Activated T-cell treated with anti-CD3 and anti-CD28 coated beads for 1 hour (primary cell): ENCODE data around the gene PIRT.

Experiments
- DNase-seq: peaks from one replicate; pipeline ENCODE4 v3.0.0-alpha.2; 2020; ENCODE audit warnings: low read depth

PIRT gene

DNA sequence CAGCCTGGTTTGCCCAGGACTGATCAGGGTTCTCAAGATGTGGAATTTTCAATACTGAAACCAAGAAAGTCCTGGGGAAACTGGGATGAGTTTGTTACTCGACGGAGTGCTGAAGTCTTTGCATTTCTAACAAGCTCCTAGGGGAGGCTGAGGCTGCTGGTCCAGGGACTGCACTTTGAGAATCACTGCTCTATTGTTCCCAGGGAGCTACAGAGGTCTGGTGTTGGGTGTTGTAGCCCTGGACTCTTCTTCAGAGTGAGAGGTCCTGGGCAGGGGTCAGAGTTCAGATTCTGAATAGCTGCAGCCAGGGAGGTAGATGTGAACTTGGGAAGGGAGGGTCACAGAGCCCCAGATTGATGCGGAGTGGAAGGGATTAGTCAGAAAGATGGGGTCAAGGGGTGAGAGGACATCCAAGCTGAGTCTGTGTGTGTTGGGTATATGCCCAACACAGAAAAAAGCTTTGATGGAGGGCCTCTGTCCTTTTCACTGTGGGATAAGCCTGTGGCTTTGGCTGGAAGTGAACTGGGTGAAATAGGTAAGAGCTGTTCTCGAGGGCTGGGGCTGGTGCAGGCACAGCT is 48.1 kb downstream of the PIRT start:
- no peak for DNase-seq

DNA sequence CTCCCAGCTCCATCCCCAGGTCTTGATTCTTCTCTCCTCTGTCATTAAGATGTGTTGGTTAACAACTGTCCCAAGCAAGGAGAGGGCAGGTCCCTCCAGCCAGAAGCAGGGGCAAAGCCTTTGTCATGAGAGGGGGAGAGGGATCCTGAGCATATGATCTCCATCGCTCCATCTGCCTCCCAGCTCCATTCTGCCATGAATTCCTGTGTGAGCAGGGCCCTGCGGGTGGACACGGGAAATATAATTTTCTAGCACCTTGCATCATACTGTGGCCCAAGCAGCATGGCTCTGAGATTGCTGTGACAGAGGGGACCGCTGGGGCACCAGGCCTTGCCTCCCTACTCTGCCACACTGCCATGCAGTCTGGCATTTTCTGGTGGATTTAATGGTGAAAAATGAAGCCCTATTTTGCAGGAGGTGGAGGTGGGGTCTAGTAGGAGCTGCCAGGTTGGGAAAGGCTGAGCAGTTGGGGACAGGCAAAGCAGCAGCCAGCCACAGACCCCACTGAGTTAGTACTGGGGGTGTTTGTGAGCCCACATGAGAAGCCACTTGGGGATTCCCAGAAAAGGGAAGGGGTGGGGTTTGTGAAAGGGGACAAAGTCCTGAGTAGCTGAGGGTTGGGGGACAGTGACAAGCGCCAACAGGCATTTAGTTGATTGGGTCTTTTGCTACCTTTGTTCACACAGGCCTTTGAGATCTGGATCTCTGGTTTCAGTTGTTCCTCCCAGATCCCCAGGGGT is 50.4 kb downstream of the PIRT start:
- no peak for DNase-seq

DNA sequence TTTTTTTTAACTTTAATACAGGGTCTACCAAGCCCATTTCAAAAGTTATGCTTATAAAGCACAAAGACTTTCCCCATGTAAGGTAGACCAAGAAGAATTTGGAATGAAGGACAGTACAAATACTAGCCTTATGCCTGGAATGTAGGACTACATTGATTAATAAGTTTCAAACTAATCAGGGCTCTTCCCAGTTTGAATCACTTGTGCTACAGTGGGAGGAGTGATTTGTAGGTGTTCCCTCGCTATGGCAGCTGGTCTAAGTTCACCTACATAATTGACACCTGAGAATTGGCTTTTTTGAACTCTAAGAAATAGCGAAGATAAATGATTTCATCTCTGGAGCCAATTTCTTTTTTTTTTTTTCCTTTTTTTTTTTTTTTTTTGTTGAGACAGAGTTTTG is 52.6 kb downstream of the PIRT start:
- DNase-seq = no peak

DNA sequence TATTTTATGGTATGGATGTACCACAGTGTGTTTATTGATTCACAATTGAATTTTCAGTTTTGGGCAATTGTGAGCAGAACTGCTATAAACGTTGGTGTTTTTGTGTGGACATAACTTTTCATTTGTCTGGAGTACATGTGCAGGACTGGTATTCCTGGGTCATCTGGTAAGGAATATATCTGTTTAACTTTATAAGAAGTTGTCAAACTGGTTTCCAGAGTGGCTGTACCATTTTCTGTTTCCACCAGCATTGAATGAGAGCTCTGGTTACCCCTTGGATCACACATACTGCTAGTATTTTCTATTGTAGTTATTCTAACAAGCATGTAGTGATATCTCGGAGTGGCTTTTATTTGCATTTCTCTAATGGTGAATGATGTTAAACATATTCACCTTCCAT is 58.3 kb downstream of the PIRT start:
- no peak for DNase-seq

DNA sequence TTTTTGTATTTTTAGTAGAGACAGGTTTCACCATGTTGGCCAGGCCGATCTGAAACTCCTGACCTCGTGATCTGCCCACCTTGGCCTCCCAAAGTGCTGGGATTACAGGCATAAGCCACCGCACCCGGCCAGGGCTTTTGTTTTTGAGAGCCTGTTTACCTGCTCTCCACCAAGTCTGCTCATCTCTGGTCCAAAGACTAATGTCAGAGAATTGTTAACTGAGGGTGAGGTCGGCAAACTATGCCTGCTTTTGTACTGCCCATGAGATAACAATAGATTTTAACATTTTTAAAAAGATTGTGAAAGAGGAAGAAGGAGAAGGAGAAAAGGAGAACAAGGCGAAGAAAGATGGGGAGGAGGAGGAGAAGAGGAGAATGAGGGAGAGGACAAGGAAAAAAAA is 60.0 kb downstream of the PIRT start:
- DNase-seq = no peak

DNA sequence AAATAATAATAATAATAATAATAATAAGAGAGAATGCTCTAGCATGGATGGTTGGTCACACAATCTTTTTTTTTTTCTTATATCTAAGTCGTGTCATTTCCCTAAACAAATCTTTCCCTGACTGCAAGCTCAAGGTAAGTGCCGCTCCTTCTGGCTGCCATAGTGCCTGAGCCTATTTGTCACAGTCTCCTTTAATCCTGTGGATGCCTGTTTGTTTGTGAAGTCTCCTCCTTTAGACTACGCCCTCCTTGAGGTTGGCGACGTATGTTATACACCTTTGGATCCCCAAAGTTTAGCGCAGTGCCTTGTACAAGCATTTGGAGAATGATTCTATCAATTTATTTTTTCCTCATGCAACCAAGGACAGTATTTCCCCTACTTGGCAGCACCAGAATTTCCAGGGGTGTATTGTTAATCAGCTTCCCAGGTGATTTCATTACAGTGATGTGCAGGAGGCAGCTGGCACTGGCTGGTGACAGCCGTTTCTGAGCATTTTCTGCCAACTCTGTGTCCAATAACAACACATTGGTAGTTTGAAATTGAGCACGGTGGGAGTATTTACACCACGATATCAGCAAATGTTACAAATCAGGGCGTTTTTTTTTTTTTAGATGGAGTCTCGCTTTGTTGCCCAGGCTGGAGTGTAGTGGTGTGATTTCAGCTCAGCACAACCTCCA is 60.6 kb downstream of the PIRT start:
- no peak for DNase-seq

- no peak for DNase-seq
These were observed 61.5 kb downstream of the PIRT start for GRCh38 chr17:10776381-10776780.

DNA sequence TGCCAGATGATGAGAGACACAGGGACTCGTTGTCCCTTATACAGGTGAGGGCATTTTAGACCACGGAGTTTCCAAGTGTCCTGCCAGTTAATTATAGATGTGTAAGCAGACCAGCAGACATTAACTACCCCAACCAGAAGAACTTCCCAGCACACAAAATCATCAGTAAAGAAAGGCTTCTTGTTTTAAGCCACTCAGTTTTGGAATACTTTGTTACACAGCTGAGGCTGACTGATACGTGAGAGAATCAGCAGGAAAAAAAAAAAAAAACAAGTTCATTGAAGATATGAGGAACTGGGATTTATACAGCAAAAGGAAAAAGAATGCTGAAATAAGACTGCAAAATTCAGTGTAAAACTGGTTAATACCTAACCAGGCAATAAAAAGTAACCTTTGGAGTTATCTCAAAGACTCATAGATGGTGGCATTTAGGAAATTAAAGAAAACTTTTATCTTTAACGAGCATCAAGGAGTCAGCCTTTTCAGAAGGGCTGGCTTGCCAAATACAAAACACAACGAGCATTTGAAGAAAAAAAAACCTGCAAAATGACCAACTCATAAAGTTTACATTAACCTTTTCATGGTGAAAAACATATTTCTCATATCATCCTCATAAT is 62.0 kb downstream of the PIRT start:
- no peak for DNase-seq

DNA sequence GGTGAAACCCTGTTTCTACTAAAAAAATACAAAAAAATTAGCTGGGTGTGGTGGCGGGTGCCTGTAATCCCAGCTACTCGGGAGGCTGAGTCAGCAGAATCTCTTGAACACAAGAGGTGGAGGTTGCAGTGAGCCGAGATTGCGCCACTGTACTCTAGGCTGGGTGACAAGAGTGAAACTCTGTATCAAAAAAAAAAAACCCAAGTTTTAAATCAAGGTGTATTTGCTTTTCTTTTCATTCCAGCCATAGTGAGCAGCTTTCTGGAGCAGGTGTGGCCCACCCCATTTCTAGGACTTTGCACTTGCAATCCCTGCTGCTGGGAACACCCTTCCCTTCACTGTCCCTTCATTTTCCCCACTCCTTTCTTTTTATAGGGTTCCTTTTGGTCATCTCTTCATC is 62.8 kb downstream of the PIRT start:
- DNase-seq = no peak

DNA sequence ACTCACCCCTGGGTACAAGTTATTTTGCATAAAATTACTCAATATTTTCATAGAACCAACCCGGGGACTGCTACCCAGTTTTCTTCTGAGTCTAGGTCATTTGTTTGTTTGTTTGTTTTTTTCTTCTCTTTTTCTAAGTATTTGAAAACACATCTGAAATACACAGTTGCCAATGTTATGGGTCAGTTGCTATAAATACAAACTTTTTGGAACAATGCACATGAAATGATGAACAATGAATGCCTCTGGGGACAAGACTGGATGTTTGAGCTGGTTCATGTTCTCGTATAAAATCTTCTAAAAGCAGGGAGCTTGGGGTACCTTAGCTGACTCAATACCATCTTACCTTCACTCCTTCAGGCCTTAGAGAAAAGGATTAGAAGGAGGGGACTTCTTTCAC is 64.5 kb downstream of the PIRT start:
- no peak for DNase-seq
